ENCODE data around the gene PIK3C3. TPM values are rescaled to one million over a fixed set of nuclear protein-coding genes. Genes with fewer than 3 reads are reported as not detected.
A peak's percentile ranks its signal among the peaks of the same experiment; 100 is the strongest.

The PIK3C3 gene
- total and polyA plus RNA-seq, 9 of the 15 experiments (the other 6 are each of a cell fraction or from before 2014, with no cell fraction given): 27.0 to 101 (median 42.9) TPM

- TF ChIP-seq, protein P1, sequence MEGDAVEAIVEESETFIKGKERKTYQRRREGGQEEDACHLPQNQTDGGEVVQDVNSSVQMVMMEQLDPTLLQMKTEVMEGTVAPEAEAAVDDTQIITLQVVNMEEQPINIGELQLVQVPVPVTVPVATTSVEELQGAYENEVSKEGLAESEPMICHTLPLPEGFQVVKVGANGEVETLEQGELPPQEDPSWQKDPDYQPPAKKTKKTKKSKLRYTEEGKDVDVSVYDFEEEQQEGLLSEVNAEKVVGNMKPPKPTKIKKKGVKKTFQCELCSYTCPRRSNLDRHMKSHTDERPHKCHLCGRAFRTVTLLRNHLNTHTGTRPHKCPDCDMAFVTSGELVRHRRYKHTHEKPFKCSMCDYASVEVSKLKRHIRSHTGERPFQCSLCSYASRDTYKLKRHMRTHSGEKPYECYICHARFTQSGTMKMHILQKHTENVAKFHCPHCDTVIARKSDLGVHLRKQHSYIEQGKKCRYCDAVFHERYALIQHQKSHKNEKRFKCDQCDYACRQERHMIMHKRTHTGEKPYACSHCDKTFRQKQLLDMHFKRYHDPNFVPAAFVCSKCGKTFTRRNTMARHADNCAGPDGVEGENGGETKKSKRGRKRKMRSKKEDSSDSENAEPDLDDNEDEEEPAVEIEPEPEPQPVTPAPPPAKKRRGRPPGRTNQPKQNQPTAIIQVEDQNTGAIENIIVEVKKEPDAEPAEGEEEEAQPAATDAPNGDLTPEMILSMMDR (IDR thresholded peaks at IDR 0.05 in 2 of 3, conservative IDR thresholded peaks at IDR 0.05 in 1 of 3; ENCODE audit: insufficient read depth in 2 of 3, low read depth in 1 of 3, low read length in 3 of 3): peak; percentile 38 to 63 (median 57); a peak in 5 of 6 replicates
- TF ChIP-seq PHTF2 (CRISPR knock-in tag; IDR thresholded peaks at IDR 0.05) (no peak), RAD21 (CRISPR knock-in tag; conservative IDR thresholded peaks at IDR 0.05 in 1 of 2, IDR thresholded peaks at IDR 0.05 in 1 of 2) (peak in 1 of 2 experiments; percentile 12; a peak in 1 of 4 replicates), MEF2A (IDR thresholded peaks at IDR 0.05; ENCODE audit: control insufficient read depth, low read depth, low read length) (no peak)
These were observed 73.3 kb downstream of the PIK3C3 start (continued) for GRCh38 chr18:42028247-42028832.

- Histone ChIP-seq H3K27ac (ENCODE audit: extremely low read depth, low read depth, low read length) (no peak overlapping the region), H3K9ac (ENCODE audit: insufficient read depth in 1 of 2, low read depth in 2 of 2, low read length in 2 of 2) (no peak overlapping the region), H3K9me3 (replicated peaks; ENCODE audit: control insufficient read depth, insufficient read depth, low read depth, low read length) (no peaks in the 10 kb centered on the region), H3K79me2 (ENCODE audit: control insufficient read depth, insufficient read depth, low read length) (no peaks in the 10 kb centered on the region), H2AFZ (ENCODE audit: low read depth, low read length) (no peak overlapping the region), H3K4me3 (no peak overlapping the region), H4K20me1 (replicated peaks; ENCODE audit: control insufficient read depth, insufficient read depth, low read length) (no peaks in the 10 kb centered on the region), H3K4me1 (replicated peaks in 1 of 2; ENCODE audit: control insufficient read depth in 2 of 2, insufficient read depth in 2 of 2, low read length in 2 of 2) (no peaks in the 10 kb centered on the region), H3K9me1 (ENCODE audit: control insufficient read depth, insufficient read depth, low read length) (no peaks in the 10 kb centered on the region), H3K4me2 (ENCODE audit: insufficient read depth, low read length) (no peak overlapping the region), H3K27me3 (ENCODE audit: control insufficient read depth in 2 of 2, insufficient read depth in 2 of 2, low read length in 2 of 2) (no peaks in the 10 kb centered on the region), H3K36me3 (ENCODE audit: control insufficient read depth, insufficient read depth, low read length) (peaks cover 7% of the 10 kb centered on the region; the same call in 1 of the 3 replicates)
- intact Hi-C loops (cut with micrococcal nuclease): no loop called here
- DNase-seq (ENCODE audit: extremely low read depth in 1 of 4, low spot score in 3 of 4) (no peak), ATAC-seq (no peak), FAIRE-seq (no peak)
- in situ Hi-C loops (cut with MboI): no loop called here
- CTCF ChIA-PET (ENCODE audit: low intra/inter-chr PET ratio): no interaction called here
- TF ChIP-seq ZNF12 (CRISPR knock-in tag; IDR thresholded peaks at IDR 0.05) (no peak), CEBPB (tag; IDR thresholded peaks at IDR 0.05) (0 out of 2 replicates have a peak, but pooled peaks have one; percentile 16), SUPT5H (IDR thresholded peaks at IDR 0.05) (no peak), CEBPG (CRISPR knock-in tag; IDR thresholded peaks at IDR 0.05) (no peak), CEBPG (tag; conservative IDR thresholded peaks at IDR 0.05 in 1 of 2, IDR thresholded peaks at IDR 0.05 in 1 of 2) (peak in 1 of 2 experiments; percentile 22; a peak in 1 of 4 replicates)
- WGBS (ENCODE audit: insufficient coverage, low coverage, missing lambda C conversion rate): 89% methylated on average over 7 of the region's 7 CpGs
- no TSS peak for BruUV-seq (replicated peaks)
- POLR2A ChIA-PET: no interaction called here
These were observed 74.1 kb downstream of the PIK3C3 start for GRCh38 chr18:42029092-42029491.
